Tibial nerve (tissue), 3 donors: ENCODE results near the gene HSFX1.

Source experiments
- CTCF ChIP-seq, 5 experiments: fragments of 200-600 bp in 3 of 5; fragments of 450-650 bp in 2 of 5; sonication (generic) in 3 of 5; IDR thresholded peaks; one replicate each; pipeline ENCODE4 v1.5.1; 2016 to 2019; ENCODE audit warnings: antibody characterized with exemption in 5 of 5, mild to moderate bottlenecking in 3 of 5, moderate library complexity in 2 of 5
- POLR2A ChIP-seq, 2 donors: fragments of 450-650 bp; IDR thresholded peaks; one replicate each; pipeline ENCODE4 v1.6.1; 2017; ENCODE audit warnings: antibody characterized with exemption in 2 of 2, mild to moderate bottlenecking in 2 of 2, moderate library complexity in 2 of 2

- no peak for TF ChIP-seq CTCF (IDR thresholded peaks at IDR 0.05)
- no peak for TF ChIP-seq POLR2A (IDR thresholded peaks at IDR 0.05)
Measured at GRCh38 chrX:149762696-149763614, 10.9 kb upstream of the HSFX1 start.
